GM19043 (cell line): ENCODE data around the gene NPDC1.

Experiments
- ATAC-seq: cut with Tn5 transposase; IDR thresholded peaks from one replicate; pipeline ENCODE4 v1.9.1; 2021; ENCODE audit warnings: low read depth; ENCODE audit not compliant: unreplicated experiment

Gene NPDC1

DNA sequence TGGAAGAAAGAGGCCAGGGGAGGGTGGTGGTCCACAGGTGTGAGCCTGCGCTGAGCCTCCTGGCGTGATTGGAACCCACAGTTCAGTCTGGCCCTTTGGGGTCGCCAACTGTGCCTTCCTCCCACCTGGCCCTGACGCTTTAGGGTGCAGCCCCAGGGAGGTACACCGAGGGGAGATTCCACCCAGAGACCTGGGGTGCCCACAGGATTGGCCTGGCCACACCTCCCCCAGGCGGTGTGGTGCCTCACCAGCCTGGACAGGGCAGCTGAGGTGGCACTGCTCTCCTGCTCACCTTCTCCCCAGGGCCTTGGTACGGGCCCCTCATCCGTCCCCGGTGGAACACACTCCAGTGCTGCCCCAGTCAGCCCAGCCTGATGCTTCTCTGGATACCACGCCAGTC, 48.6 kb downstream of the NPDC1 start:
- no peak for ATAC-seq

DNA sequence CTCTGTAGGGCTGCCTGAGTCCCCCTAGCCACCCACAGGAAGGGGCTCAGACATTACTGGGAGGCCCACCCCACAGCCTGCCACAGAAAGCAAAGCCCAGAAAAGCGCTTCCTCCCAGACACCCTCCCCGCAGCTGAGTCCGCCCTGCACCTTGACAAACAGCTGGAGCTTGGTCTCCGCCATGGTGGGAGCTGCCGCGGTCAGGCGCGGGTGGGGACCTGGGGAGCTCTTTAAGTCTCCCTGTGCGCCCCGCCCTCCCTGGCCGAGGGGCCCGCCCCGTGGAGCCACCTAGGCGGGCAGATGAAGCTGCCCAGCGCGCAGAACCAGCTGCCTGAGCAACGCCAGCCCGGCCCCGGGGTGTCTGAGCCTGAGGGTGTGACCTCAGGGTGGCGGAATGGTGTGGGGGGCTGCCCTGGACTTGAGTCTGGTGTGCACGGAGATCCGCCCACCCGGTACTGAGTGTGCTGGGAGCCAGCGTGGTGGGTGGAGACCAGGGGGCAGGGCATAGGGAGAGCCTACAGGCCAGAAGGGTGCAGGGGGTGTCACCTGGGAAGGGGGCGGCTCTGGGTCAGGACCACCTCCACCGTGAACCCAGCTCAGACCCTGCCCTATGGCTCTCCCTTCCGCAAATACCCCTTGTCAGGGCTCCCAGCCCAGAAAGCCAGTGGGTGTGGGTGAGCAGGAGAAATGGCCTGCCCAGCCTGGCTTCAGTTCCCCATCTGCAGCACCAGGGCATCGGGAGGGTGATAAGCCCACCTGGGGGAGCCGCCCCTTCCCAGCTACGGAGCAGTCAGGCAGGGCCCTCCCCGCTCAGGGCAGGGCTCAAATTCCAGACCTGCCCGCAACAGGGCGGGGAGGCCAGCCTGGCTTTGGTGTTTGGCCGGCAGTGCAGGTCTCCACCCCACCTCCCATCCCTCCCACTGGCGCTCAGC, 49.4 kb downstream of the NPDC1 start, which contains the start of gene CLIC3:
Gene CLIC3 (minus strand): TSS at position 208 of the 932 bp plus-strand sequence. CDS start 25 bp downstream, at position 183.
- no peak for ATAC-seq

DNA sequence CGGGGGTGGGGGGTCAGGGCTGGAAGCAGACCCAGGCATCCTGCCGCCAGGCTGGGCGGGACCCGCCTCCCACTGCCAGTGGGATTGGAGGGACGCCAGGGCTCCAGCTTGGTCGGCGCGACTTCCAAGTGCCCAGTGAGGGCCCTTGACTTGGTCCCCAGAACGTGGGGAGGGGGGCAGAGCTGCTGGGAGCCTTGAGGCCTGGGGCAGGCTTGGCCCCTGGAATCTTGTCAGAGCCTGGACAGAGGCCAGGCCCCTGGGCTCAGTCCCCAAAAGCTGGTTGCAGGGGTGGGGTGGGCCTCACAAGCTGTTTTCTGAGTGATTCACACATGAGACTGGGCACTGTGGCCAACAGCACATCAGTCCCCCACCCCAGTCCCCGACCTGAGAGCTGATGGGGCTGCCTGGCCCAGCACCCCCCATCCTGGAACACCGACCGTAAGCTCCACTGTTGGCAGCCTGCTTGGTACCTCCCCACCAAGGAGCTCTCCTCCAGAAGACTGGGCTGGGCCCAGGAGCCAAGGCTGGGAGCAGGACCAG, 50.1 kb downstream of the NPDC1 start:
- no peak for ATAC-seq

DNA sequence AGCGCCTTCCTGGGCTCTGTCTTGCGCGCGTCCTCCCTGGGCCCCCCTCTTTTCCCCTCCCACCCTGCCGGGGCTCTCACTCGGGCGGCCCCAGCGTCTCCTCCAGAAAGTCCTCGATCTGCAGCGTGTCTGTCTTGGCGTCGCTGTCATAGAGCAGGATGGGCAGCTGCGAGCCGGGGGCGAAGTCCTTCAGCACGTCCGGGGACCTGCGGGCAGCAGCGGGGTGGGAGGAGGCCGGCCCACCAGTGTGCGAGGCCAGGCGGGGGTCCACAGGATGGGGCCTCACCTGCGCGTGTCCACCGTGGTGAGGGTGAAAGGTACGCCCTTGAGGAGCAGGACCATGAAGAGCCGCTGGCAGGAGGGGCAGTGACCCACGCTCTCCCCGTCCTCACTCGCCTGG, 50.6 kb downstream of the NPDC1 start:
- ATAC-seq: no peak

DNA sequence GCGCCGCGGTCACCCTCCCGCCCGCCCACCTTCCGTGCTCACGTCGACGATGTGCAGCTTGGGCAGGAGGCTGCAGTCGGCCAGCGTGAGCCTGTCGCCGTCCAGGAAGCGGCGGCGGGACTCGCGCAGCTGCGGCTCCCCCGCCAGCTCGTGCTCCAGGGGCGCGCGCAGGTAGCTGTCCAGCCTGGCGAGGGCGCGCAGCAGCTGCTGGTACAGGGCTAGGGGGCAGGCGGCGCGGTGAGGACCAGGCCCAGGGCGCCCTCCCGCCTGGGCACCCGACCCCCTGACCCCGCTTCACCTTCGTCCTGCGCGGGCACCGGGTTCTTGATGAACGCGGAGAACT, 51.1 kb downstream of the NPDC1 start:
- ATAC-seq: no peak

DNA sequence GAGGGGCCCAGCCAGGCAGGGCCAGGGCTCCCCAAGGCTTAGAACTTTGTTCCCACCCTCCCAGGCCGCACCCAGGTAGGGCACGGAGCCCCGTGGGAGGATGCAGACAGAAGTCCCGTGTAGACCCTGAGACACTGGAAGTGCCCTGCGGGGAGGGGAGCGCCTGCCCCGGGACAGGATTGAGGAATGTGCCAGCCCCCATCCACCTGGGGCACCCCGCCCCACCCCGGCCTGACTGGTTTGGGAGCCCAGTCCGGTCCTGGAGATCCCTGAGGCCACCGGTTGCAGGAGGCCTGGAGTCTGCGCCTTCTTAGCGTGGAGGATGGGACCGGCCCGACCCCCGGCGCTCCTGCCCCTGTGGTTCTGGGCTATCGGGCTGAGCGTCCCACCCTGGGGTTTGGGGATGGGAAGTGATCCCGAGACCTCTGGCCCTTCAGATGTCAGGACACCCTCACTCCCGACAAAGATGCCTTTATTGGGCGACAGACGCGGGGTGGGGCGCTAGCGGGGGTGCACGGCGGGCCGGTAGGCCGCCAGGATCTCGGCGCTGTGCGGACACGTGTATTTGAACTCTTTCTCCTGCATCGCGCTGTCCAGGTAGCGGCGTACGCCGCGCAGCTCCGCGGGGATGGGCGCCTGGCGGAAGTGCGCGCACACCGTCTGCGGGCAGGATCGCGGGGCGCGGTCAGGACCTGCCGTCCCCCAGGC, 51.6 kb downstream of the NPDC1 start:
- ATAC-seq: no peak

DNA sequence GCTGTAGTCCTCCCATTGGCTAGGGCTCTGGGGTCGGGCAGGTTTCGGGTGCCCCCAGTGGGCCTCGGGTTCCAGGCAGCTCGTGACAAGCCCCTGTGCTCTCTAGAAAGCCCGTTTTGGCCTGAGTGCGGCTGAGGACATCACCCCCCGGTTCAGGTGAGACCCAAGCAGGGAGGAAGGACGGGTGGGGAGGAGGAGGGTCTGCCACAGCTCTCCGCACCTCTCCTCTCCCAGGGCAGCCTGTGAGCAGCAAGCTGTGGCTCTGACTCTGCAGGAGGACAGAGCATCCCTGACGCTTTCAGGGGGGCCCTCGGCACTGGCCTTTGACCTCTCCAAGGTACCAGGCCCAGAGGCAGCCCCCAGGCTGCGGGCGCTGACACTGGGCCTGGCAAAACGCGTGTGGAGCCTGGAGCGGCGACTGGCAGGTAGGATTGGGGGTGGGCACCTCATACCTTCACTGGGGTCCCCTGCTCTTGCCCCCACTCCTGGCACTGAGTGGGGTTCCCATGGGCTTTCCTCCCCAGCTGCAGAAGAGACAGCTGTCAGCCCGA, 53.1 kb downstream of the NPDC1 start:
- ATAC-seq: no peak

DNA sequence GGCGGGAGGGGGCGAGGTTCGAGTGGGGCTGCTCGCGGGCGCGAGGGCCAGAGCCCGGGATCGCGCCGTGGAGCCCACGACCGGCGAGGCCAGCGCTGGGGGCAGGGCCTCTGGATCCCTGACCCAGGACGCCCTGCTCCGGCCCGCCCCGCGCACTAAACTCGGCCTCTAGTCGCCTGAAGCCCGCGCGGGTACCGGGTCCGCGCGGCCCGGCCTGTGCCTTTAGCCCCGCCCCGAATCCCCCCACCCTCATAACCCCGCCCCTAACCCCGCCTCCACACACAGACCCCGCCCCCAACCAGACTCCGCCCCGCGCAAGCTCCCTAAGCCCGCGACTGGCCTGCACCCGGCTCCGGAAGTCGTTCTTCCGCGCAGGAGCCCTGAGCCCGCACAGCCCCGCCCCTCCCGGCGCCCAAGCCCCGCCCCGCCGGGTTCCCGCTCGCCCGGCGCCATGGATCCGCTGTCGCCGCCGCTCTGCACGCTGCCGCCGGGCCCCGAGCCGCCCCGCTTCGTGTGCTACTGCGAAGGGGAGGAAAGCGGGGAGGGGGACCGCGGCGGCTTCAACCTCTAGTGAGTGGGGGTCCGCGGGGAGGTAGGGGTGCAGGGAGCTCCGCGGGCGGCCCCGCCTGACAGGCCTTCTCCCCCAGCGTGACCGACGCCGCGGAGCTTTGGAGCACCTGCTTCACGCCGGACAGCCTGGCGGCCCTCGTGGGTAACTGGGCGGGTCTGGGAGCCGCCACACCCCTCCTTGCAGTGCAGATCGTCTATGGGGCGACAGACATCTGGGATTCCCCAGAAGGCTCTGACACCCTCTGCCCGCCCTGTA, 53.8 kb downstream of the NPDC1 start, which contains the start of gene PAXX:
Gene PAXX (plus strand): TSS at position 430 of the 826 bp plus-strand sequence. CDS start 22 bp downstream, at position 452.
- ATAC-seq: peak; percentile 68

DNA sequence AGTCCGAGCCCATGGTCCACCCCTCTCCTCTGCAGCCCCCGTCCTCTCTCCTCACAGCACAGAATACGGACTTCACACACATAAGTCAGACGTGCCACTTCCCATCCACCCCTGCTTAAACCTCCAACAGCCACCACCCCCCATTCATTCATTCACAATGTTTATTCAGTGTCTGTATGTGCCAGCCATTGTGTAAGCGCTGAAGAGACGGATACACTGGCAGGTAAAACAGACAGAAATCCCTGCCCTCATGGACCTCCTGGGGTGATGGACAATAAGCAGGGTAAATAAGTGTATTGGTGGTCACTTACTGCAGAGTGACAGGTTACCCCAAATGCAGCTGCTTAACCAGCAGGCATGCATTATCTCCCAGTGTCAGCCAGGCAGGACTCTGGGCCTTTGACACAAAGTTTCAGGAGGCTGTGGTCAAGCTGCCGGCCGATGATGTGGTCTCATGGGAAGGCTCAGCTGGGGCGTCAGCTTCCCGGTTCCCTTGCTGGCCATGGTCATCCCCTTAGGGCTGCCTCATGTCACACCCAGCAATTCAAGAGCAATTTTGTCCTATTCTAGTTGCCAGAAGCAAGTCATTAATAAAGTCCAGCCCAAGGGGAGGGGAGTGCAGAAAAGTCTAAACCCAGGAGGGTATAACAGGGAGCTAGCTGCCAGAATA, 55.6 kb downstream of the NPDC1 start:
- ATAC-seq: no peak
